Endometrial microvascular endothelial cells (primary cell): Measurements from ENCODE around the gene RPTOR. TPM values are rescaled to one million over a fixed set of nuclear protein-coding genes. Genes with fewer than 3 reads are reported as not detected.
"Not testable (repeated sequence)": the region's sequence is repeated elsewhere in the genome, so short reads cannot be mapped to it uniquely, and the experiment has no call there.

Experiments used
- in situ Hi-C: cut with HindIII; loops from 2 replicates; pipeline ENCODE4 v1.10.0; 2017; ENCODE audit warnings: low sequenced_read_pairs, low pct_unique_long_range_greater_than_20kb; ENCODE audit errors: inconsistent ontology term
- total RNA-seq: library from RNA; depleted of rRNA; stranded (reverse); fragments of >200 nt; gene quantifications from one replicate; pipeline ENCODE4 v1.2.3, GENCODE V29; 2015; ENCODE audit errors: inconsistent ontology term

RPTOR gene
- 28.2 TPM for total RNA-seq

DNA sequence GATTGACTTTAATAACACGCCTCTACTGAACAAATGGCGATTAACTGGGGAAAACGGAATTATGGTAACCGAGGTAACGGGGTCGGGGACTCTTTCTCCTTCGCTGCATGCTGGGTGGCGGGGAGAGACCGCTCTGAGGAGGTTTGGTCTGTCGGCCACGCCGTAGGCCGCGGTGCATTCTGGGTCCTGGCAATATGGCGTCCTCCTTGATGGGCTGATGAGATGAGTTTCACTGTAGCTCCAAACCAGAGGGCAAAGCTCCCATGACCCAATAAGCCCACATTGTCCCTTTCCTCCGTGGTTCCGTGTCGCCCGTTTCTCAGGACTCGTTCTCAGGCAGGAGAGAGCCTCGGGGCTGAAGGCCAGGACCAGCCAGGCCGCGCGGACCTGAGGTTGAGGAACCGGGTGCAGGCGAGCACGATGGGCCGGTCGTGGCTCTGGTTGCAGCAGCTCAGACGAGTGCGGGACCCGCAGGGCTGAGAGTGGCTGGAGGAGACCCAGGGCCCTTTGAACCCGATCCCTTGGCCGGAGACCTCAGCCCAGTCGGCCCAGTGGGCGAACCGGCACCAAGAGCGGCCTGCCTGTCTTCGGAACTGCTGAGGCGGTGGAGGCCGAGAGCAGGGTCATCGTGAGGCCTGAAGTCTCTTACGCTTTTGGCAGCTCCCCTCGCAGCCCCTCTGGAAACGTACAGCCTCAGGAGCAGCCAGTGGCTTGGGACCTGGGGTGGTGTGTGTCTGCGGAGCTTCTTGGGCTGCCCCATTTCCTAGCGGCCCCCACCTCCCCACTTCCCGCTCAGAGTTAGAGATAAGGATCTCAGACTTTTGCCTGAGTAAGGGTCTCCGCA is at the start of gene RPTOR:
RPTOR (plus strand) TSS at position 184 of the 844 bp plus-strand sequence. CDS start 792 bp downstream, outside the sequence.
- in situ Hi-C loops: no loop called here

GRCh38 chr17:80497726-80498241 is 46.9 kb upstream of the RPTOR start:
- in situ Hi-C loops: no loop called here

GRCh38 chr17:80498242-80498919 is 46.3 kb upstream of the RPTOR start:
- in situ Hi-C loops: no loop called here

DNA sequence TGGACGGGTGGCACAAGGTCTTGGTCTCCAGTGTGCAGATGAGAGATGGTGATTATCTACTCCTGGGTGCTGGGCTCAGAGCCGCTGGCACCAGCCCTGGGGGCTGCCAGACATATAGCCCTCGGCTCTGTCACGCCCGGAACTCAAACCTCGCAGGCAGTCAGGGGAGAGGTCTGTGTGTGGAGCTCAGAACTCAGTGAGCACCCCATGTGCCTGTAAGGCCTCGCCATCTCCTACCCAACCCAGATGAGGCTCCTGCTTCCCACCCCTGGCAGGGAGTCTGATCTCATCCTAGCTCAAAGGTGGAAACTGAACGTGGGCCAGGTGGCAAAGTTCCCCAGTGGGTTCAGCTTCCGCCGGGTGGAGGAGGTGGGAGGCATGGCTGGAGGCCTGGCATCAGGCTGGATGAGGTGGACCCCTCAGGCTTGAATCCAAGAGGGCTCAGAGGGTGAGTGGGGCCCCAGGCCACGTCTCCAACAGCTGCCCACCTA is 45.7 kb upstream of the RPTOR start:
- in situ Hi-C loops: no loop called here

DNA sequence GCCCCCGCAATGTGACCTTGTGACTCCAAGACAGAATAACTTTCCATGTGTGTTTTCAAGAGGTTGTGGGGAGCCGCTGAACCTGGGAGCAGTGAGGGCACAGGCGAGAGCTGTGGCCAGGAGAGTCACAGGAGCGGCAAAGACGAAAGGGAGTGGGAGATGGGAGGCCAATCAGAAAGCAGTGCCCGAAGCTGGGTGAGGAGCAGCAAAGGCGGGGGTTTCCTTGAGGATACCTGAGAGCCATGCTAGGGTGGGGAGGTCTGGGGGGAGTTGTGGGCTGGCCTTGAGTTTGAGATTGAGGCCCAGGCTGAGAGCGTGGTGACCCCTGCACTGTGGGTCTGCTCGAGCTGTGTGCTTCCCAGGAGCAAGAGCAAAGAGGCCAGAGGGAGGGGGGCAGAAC is 45.1 kb upstream of the RPTOR start:
- in situ Hi-C loops: no loop called here

- in situ Hi-C loops: no loop called here
These were observed 44.5 kb upstream of the RPTOR start for GRCh38 chr17:80499961-80500665.

DNA sequence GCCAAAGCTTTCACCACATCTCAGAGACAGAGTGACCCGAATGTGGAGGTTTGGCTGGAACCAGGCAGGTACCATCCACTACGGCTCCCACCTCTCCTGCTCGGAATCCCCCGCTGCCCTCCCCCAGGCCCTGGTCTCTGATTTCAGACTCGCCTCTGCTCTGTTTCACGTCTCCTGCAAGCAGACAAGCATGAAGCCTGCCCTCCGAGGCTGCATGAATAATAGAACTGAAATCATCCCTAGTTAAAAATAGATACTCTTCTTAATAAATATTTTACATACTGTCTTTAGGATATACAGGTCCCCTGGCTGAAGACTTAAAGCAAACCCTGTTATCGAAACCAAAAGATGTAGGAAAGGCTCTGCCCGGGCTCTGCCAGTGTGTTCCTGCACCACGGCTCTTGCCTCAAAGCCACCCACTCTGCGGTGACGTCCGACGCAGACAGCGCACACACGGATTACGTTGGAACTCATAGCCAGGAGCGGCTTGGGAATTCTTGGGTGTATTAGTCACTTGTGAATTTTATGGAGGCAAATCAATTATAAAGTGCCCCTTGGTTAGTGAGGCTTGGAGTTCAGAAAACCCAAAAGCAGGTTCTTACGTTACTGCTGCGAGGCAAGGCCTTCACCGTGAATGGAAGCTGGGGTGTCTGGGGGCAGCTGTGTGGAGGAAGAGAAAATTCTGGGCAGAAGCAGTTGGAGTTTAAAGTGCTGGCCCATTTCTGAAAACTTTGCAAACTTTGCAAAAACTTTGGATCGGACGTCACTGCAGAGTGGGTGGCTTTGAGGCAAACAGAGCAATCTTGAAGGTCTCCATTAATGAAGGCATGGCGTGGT is 42.7 kb upstream of the RPTOR start:
- in situ Hi-C loops: no loop called here

DNA sequence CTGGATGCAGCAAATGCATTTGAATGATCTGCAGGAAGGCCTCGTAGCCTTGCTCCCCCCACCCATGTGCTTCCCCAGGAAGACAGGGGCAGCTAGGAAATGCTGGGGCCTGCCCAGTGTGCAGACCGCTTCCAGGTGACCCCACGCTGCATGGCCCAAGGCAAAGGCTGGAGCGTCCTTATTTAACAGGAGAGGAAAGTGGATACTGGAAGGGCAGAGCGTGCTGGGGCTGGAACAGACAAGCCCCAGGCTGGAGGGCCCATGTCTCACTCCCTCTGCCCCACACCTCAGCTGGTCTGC is 42.1 kb upstream of the RPTOR start:
- in situ Hi-C loops: no loop called here

- in situ Hi-C loops: no loop called here
These were observed 41.6 kb upstream of the RPTOR start for GRCh38 chr17:80503031-80503430.

DNA sequence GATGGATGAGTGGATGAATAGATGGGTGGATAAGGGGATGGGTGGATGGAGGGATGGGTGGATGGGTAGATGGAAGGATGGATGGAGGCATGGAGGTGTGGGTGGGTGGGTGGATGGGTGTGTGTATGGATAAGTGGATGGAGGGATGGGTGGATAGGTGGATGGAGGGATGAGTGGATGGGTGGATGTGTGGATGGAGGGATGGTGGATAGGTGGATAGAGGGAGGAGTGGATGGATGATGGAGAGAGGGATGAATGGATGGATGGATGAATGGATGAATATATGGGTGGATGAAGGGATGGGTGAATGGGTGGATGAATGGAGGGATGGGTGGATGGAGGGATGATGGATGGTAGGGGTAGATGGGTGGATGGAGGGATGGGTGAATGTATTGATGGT is 40.7 kb upstream of the RPTOR start:
- in situ Hi-C loops: no loop called here

DNA sequence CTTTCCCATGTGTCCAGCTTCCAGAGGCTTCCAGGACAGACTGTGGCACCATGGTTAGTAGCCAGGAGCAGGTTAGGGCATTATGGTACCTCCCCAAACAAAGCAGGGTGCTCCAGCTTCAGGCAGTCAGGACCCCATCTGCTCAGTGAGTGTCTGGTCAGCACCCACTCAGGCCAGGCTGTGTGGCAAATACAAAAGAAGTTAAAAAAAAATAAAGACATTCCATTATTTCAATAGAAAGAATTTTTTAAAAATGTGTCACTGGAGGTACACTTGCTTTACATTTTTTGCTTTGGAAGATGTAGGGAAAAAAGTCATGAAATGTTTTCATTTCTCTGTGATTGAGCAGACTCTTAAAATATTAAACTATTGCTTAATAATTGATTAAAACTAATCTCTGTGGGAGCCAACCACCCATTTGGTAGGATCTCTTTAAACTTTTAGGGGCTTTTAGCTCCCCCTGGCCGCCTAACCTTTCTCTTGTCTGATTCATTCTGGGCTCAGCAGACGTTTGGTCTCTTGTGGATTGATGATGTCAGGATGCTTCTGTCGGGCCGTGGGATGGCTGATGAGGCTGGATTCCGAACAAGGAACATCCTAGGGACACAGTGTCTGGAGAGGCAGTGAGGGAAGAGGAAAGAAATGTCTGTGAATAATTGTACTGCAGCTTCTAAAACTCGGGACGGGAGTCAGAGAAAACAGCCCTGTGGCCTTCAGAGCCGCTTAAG is 39.8 kb upstream of the RPTOR start:
- in situ Hi-C loops: no loop called here

DNA sequence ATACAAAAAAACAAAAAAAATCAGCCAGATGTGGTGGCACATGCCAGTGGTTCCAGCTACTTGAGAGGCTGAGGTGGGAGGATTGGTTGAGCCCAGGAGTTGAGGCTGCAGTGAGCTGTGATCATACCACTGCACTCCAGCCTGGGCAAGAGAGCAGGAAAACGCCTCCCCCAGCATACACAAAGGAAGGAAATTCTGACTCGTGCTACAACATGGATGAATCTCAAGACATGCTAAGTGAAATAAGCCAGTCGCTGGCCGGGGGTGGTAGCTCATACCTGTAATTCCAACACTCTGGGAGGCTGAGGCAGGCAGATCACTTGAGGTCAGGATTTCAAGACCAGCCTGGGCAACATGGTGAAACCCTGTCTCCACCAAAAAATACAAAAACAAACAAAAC is 37.5 kb upstream of the RPTOR start:
- in situ Hi-C loops: not testable (repeated sequence)

GRCh38 chr17:80507965-80508364 is 36.7 kb upstream of the RPTOR start:
- in situ Hi-C loops: no loop called here

DNA sequence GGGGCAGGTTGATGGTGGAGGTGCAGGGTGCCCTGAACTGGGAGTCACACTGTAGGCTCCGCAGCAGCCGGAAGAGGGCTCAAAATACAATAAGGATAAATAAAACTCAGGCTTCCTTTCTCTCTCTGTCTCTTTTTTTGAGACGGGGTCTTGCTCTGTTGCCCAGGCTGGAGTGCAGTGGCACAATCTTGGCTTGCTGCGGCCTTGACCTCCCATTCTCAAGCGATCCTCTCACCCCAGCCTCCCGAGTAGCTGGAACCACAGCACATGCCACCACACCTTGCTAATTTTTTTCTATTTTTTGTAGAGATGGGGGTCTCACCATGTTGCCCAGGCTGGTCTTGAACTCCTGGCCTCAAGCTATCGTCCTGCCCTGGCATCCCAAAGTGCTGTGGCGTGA is 35.3 kb upstream of the RPTOR start:
- in situ Hi-C loops: no loop called here

GRCh38 chr17:80510132-80510531 is 34.5 kb upstream of the RPTOR start:
- in situ Hi-C loops: no loop called here

DNA sequence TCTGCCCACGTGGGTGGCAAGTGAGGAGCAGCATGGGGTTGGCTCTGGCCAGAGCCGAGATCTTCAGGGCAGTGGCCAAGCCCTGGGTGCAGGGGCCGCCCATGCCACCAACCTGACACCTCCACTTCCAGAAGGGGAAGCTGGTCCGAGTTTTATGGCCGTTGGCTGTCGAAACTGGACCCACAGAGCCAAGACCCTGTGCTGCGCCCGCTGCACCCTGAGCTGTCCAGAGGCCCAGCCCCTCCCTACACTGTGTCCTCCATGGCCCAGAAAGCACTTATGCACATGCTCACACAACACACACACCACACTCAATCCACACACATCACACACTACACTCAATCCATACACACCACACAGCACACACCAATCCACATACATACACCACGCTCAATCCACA is 33.9 kb upstream of the RPTOR start:
- in situ Hi-C loops: no loop called here

- in situ Hi-C loops: no loop called here
These were observed 33.1 kb upstream of the RPTOR start for GRCh38 chr17:80511222-80512180.
